ENCODE results near the gene MTX1. TPM values are rescaled to one million over a fixed set of nuclear protein-coding genes. Genes with fewer than 3 reads are reported as not detected.
A peak's percentile ranks its signal among the peaks of the same experiment; 100 is the strongest.

The MTX1 gene
- total and polyA plus RNA-seq, 9 of the 15 experiments (the other 6 are each of a cell fraction or from before 2014, with no cell fraction given) = 29.1 to 98.4 (median 66.9) TPM

DNA sequence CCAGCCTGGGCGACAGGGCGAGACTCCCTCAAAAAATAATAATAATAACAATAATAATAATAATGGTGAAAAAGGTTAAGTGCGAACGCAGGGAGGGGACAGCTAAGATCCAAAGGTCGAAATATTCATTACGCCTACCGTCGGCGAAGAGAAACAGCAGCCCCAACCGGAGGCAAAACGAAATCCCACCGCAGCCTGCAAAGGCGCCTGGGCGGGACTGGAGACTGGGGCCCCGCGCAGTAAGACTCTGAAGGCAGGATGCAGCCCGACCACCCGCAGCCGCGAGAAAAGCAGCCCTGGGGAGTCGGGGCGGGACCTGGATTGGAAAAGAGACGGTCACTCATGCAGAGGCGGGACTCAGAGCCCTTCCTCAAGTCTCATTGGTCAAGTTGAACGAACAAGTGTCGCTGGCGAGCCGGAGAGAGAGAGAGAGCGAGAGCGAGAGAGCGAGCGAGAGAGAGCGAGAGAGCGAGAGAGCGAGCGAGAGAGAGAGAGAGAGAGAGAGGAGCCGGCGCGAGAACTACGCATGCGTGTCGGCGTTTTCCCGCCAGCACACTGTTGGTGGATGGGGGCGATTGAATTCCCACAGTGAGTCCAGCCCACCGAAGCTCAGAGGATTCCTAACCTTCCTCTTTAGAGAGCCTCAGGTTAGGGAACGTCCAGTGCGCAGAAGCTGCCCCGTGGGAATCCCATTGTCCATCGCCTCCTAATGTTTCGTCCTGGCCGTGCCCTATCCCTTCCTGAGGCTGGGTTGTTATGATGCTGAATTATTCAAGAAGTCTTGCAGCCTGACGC is 36.1 kb downstream of the MTX1 start (continued):
- TF ChIP-seq, protein P1, sequence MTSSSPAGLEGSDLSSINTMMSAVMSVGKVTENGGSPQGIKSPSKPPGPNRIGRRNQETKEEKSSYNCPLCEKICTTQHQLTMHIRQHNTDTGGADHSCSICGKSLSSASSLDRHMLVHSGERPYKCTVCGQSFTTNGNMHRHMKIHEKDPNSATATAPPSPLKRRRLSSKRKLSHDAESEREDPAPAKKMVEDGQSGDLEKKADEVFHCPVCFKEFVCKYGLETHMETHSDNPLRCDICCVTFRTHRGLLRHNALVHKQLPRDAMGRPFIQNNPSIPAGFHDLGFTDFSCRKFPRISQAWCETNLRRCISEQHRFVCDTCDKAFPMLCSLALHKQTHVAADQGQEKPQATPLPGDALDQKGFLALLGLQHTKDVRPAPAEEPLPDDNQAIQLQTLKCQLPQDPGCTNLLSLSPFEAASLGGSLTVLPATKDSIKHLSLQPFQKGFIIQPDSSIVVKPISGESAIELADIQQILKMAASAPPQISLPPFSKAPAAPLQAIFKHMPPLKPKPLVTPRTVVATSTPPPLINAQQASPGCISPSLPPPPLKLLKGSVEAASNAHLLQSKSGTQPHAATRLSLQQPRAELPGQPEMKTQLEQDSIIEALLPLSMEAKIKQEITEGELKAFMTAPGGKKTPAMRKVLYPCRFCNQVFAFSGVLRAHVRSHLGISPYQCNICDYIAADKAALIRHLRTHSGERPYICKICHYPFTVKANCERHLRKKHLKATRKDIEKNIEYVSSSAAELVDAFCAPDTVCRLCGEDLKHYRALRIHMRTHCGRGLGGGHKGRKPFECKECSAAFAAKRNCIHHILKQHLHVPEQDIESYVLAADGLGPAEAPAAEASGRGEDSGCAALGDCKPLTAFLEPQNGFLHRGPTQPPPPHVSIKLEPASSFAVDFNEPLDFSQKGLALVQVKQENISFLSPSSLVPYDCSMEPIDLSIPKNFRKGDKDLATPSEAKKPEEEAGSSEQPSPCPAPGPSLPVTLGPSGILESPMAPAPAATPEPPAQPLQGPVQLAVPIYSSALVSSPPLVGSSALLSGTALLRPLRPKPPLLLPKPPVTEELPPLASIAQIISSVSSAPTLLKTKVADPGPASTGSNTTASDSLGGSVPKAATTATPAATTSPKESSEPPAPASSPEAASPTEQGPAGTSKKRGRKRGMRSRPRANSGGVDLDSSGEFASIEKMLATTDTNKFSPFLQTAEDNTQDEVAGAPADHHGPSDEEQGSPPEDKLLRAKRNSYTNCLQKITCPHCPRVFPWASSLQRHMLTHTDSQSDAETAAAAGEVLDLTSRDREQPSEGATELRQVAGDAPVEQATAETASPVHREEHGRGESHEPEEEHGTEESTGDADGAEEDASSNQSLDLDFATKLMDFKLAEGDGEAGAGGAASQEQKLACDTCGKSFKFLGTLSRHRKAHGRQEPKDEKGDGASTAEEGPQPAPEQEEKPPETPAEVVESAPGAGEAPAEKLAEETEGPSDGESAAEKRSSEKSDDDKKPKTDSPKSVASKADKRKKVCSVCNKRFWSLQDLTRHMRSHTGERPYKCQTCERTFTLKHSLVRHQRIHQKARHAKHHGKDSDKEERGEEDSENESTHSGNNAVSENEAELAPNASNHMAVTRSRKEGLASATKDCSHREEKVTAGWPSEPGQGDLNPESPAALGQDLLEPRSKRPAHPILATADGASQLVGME (CRISPR knock-in tag; IDR thresholded peaks at IDR 0.05) = peak; percentile 97
- TF ChIP-seq ZNF3 (CRISPR knock-in tag; IDR thresholded peaks at IDR 0.05) = no peak
- peak; percentile 66; the same call in 1 of the 2 replicates for TF ChIP-seq PHF8 (IDR thresholded peaks at IDR 0.05; ENCODE audit: borderline replicate concordance, low read length)
- TF ChIP-seq, protein P2, sequence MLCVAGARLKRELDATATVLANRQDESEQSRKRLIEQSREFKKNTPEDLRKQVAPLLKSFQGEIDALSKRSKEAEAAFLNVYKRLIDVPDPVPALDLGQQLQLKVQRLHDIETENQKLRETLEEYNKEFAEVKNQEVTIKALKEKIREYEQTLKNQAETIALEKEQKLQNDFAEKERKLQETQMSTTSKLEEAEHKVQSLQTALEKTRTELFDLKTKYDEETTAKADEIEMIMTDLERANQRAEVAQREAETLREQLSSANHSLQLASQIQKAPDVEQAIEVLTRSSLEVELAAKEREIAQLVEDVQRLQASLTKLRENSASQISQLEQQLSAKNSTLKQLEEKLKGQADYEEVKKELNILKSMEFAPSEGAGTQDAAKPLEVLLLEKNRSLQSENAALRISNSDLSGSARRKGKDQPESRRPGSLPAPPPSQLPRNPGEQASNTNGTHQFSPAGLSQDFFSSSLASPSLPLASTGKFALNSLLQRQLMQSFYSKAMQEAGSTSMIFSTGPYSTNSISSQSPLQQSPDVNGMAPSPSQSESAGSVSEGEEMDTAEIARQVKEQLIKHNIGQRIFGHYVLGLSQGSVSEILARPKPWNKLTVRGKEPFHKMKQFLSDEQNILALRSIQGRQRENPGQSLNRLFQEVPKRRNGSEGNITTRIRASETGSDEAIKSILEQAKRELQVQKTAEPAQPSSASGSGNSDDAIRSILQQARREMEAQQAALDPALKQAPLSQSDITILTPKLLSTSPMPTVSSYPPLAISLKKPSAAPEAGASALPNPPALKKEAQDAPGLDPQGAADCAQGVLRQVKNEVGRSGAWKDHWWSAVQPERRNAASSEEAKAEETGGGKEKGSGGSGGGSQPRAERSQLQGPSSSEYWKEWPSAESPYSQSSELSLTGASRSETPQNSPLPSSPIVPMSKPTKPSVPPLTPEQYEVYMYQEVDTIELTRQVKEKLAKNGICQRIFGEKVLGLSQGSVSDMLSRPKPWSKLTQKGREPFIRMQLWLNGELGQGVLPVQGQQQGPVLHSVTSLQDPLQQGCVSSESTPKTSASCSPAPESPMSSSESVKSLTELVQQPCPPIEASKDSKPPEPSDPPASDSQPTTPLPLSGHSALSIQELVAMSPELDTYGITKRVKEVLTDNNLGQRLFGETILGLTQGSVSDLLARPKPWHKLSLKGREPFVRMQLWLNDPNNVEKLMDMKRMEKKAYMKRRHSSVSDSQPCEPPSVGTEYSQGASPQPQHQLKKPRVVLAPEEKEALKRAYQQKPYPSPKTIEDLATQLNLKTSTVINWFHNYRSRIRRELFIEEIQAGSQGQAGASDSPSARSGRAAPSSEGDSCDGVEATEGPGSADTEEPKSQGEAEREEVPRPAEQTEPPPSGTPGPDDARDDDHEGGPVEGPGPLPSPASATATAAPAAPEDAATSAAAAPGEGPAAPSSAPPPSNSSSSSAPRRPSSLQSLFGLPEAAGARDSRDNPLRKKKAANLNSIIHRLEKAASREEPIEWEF (CRISPR knock-in tag; IDR thresholded peaks at IDR 0.05) = peak; percentile 75; the same call in 1 of the 2 replicates
- peak; percentile 70 for TF ChIP-seq MEIS2 (IDR thresholded peaks at IDR 0.05; ENCODE audit: partially characterized antibody)
- peak; percentile 88 for TF ChIP-seq ZKSCAN1 (IDR thresholded peaks at IDR 0.05; ENCODE audit: low read depth, low read length)
- no peak for TF ChIP-seq ZFPM2 (CRISPR knock-in tag; IDR thresholded peaks at IDR 0.05)
- peak; percentile 91 for TF ChIP-seq NCOA1 (IDR thresholded peaks at IDR 0.05; ENCODE audit: low read depth)
- TF ChIP-seq KLF1 (tag; IDR thresholded peaks at IDR 0.05) = 0 out of 2 replicates have a peak, but pooled peaks have one; percentile 64
- TF ChIP-seq NFYB (IDR thresholded peaks at IDR 0.05; ENCODE audit: extremely low read depth, insufficient read length) = no peak
- no peak for TF ChIP-seq CBX8 (IDR thresholded peaks at IDR 0.05; ENCODE audit: borderline replicate concordance, extremely low read depth, low read depth, low read length, poor library complexity, severe bottlenecking)
- no peak for TF ChIP-seq GATA2 (CRISPR knock-in tag; IDR thresholded peaks at IDR 0.05)
- TF ChIP-seq, protein P3, sequence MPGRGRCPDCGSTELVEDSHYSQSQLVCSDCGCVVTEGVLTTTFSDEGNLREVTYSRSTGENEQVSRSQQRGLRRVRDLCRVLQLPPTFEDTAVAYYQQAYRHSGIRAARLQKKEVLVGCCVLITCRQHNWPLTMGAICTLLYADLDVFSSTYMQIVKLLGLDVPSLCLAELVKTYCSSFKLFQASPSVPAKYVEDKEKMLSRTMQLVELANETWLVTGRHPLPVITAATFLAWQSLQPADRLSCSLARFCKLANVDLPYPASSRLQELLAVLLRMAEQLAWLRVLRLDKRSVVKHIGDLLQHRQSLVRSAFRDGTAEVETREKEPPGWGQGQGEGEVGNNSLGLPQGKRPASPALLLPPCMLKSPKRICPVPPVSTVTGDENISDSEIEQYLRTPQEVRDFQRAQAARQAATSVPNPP (IDR thresholded peaks at IDR 0.05; ENCODE audit: borderline replicate concordance, insufficient read depth, insufficient read length) = no peak
- no peak for TF ChIP-seq RBBP5 (IDR thresholded peaks at IDR 0.05; ENCODE audit: borderline replicate concordance, insufficient read depth, low read length, poor library complexity, severe bottlenecking)

Measured in K562 (cell line).